ENCODE results near the gene OXCT1. TPM values are rescaled to one million over a fixed set of nuclear protein-coding genes. Genes with fewer than 3 reads are reported as not detected.

OXCT1 gene
- polyA plus RNA-seq, 2 of the 4 experiments (the other 2 are of a cell fraction) = 2.6 to 3.0 TPM

DNA sequence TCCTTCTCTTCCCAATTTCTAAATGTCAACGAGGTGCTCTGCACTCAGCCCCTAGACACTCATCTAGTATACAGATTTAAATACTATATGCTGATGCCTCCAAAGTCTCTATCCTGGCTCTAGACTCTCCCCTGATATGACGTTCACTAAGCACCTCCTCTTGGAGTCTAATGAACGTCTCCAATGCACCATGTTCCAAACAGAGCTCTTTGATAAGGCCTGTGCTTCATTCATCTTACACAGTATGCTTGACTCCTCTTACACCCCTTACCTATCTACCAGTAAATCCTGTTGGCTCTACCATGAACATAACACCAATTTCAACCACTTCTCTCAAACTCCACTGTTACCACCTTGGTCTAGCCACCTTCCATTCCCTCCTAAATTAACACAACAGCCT is 25.7 kb downstream of the OXCT1 start (continued):
- no peak for TF ChIP-seq REST (IDR thresholded peaks at IDR 0.05)
- no peak for TF ChIP-seq JUNB (IDR thresholded peaks at IDR 0.05)

DNA sequence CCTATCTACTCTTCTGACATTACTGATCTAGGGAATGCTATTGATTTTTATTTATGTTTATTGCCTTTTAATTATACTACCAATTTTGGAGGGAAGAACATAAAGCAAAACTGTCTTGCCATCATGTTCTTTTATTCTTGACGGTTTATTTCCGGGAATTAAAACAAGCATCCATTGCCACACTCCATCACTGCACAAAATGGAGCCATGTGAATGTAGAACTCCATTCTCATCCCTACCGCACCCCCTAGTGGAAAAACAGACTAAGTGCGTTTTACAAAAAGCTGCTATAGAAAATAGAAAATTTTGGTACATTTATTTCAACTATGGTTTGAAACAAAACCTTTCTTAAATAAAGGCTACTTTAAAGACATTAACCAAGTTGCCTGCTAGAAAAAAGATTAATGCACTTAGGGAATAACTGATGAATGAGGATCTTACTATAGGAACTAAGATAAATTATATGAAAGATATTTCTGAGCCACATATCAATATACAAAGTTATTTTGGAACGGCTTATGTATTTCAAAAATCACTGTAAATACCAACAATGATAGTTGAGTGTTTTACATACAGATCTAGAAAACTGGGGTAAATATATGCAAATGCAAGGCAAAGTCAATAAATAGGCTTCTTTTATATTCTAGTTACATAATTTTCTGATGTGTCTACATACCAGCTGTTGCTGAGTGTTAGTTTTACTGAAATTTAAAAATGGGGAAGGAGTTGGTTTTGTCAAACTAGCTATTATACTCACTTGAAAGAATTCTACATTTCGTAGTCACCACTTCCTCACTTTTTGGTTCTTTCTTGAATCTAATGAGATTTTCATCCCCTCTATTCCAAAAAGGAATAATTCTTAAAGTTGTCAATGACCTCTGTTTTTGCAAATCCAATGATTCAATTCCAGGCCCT is 26.5 kb downstream of the OXCT1 start:
- TF ChIP-seq EHMT2 (IDR thresholded peaks at IDR 0.05; ENCODE audit: low read depth) (peak; percentile 92), MAFK (IDR thresholded peaks at IDR 0.05; ENCODE audit: partially characterized antibody) (no peak), JUN (IDR thresholded peaks at IDR 0.05) (no peak), SMC3 (IDR thresholded peaks at IDR 0.05) (peak; percentile 89), CTCF (IDR thresholded peaks at IDR 0.05) (peak; percentile 87), CEBPB (IDR thresholded peaks at IDR 0.05) (peak in 1 of 2 experiments; percentile 20; a peak in 1 of 4 replicates), RAD21 (conservative IDR thresholded peaks at IDR 0.05 in 1 of 2, IDR thresholded peaks at IDR 0.05 in 1 of 2) (peak; percentile 92 to 93)
- Histone ChIP-seq H3K27ac (no peak overlapping the region), H3K4me2 (peak overlapping the region; percentile 3; the same call in 1 of the 3 replicates), H3K4me1 (no peaks in the 10 kb centered on the region), H3K4me3 (no peak overlapping the region), H3K9me3 (no peaks in the 10 kb centered on the region)
- FAIRE-seq = no peak
- ATAC-seq = peak; percentile 82 to 85
- 13% methylated on average over 6 of the region's 6 CpGs for WGBS (ENCODE audit: missing lambda C conversion rate)
- ChIA-PET POLR2A (no interaction called here), CTCF (interaction anchor here (0.7 to 5.5 kb wide), 31 partner anchors 9 to 940 kb away, joined by 3 to 42 read pairs (median 4); partner anchors contain the start of gene RIMOC1)
- DNase-seq (ENCODE audit: low read depth in 1 of 2, low spot score in 1 of 2) = peak; percentile 4 to 70

DNA sequence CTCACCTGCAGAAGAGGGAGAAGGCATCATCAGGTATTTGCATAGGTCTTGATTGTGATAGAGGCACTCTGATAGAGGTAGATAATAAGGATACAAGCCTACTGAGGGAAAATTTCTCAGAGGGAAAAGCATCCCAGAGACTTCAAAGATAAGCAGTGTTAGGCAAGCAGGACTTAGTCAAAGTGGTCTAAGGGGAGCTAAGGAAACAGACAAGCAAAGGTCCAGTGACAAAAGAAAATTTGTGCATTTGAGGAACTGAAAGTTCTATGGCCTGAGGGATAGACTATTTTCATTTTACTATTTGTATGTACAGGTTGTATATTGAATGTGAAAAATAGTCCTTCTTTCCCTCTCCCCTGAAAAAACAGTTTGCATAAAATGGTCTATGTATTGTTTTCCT is 27.4 kb downstream of the OXCT1 start:
- ATAC-seq = no peak
- Histone ChIP-seq H3K27ac (no peak overlapping the region), H3K4me2 (no peak overlapping the region), H3K4me1 (no peaks in the 10 kb centered on the region), H3K4me3 (no peak overlapping the region), H3K9me3 (no peaks in the 10 kb centered on the region)
- TF ChIP-seq GATA3 (IDR thresholded peaks at IDR 0.05; ENCODE audit: borderline replicate concordance) (no peak), EHF (CRISPR knock-in tag; IDR thresholded peaks at IDR 0.05) (no peak), RFX5 (IDR thresholded peaks at IDR 0.05) (no peak), JUN (IDR thresholded peaks at IDR 0.05) (no peak), CHD4 (IDR thresholded peaks at IDR 0.05; ENCODE audit: borderline replicate concordance) (no peak), TP53 (CRISPR knock-in tag; IDR thresholded peaks at IDR 0.05) (no peak), PHF8 (IDR thresholded peaks at IDR 0.05; ENCODE audit: borderline replicate concordance, low read depth) (no peak), ESRRA (IDR thresholded peaks at IDR 0.05; ENCODE audit: borderline replicate concordance, low read length) (no peak), CHD2 (IDR thresholded peaks at IDR 0.05; ENCODE audit: low read length, partially characterized antibody) (no peak), FOXS1 (CRISPR knock-in tag; IDR thresholded peaks at IDR 0.05) (no peak), NR3C1 (IDR thresholded peaks at IDR 0.05) (no peak), CBX8 (IDR thresholded peaks at IDR 0.05) (no peak)
- TF ChIP-seq, protein P1, sequence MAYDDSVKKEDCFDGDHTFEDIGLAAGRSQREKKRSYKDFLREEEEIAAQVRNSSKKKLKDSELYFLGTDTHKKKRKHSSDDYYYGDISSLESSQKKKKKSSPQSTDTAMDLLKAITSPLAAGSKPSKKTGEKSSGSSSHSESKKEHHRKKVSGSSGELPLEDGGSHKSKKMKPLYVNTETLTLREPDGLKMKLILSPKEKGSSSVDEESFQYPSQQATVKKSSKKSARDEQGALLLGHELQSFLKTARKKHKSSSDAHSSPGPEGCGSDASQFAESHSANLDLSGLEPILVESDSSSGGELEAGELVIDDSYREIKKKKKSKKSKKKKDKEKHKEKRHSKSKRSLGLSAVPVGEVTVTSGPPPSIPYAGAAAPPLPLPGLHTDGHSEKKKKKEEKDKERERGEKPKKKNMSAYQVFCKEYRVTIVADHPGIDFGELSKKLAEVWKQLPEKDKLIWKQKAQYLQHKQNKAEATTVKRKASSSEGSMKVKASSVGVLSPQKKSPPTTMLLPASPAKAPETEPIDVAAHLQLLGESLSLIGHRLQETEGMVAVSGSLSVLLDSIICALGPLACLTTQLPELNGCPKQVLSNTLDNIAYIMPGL (CRISPR knock-in tag; IDR thresholded peaks at IDR 0.05; ENCODE audit: borderline replicate concordance) = no peak
- no peak for FAIRE-seq
- CTCF ChIA-PET = interaction anchor here (0.8 to 5.5 kb wide), 24 partner anchors 8 to 939 kb away, joined by 3 to 42 read pairs (median 5); partner anchors contain the start of gene RIMOC1
- DNase-seq (ENCODE audit: low read depth in 1 of 2, low spot score in 1 of 2) = no peak
- POLR2A ChIA-PET = no interaction called here
